ENCODE data around the gene POLRMT. TPM values are rescaled to one million over a fixed set of nuclear protein-coding genes. Genes with fewer than 3 reads are reported as not detected.
A peak's percentile ranks its signal among the peaks of the same experiment; 100 is the strongest.

POLRMT gene
- total RNA-seq, 1 experiment from 2014 or later, result 104 TPM

- DNase-seq, result peak; percentile 72
- H3K4me2 ChIP-seq (ENCODE audit: insufficient read depth, insufficient read length, low read length), result peak overlapping the region; percentile 81
- no peak overlapping the region for H4K8ac ChIP-seq (replicated peaks; ENCODE audit: insufficient read length, low read depth, low read length)
- no peaks in the 10 kb centered on the region for H3K27me3 ChIP-seq (ENCODE audit: insufficient read depth, low read length)
- H3K9ac ChIP-seq (ENCODE audit: extremely low read depth, insufficient read length, low read length), result peak overlapping the region; percentile 61
- H2BK15ac ChIP-seq (ENCODE audit: low read depth, low read length), result no peak overlapping the region
- no peak for TF ChIP-seq CTCF (conservative IDR thresholded peaks at IDR 0.05)
- H3K56ac ChIP-seq (ENCODE audit: insufficient read length, low read depth, low read length), result no peak overlapping the region
- Mint-ChIP-seq H3K4me3 (peak overlapping the region; percentile 72 to 88), H3K4me1 (peaks cover 23 to 37% of the 10 kb centered on the region in 2 experiments), H3K9me3 (peaks cover 13% of the 10 kb centered on the region in 2 experiments), H3K27me3 (ENCODE audit: low read depth) (peaks cover 19% of the 10 kb centered on the region), H3K27ac (peak overlapping the region; percentile 86 to 97 (median 92); a peak in 6 of 7 replicates), H3K36me3 (ENCODE audit: insufficient read depth in 1 of 3, low read depth in 3 of 3) (peaks cover 7 to 18% (median 12%) of the 10 kb centered on the region in 3 experiments)
- no peak overlapping the region for H4K91ac ChIP-seq (ENCODE audit: insufficient read length, low read depth, low read length)
- H4K20me1 ChIP-seq (ENCODE audit: control insufficient read depth, insufficient read depth, insufficient read length), result no peaks in the 10 kb centered on the region
- H3K79me1 ChIP-seq (ENCODE audit: insufficient read depth, low read depth, low read length, poor library complexity, severe bottlenecking), result peaks cover 3% of the 10 kb centered on the region
- no peak overlapping the region for H3T11ph ChIP-seq (ENCODE audit: low read length)
- no peak overlapping the region for H2BK20ac ChIP-seq (ENCODE audit: low read depth, low read length, poor library complexity, severe bottlenecking)
- WGBS (ENCODE audit: extremely low coverage, insufficient read length, low lambda C conversion rate), result no CpG with 5 or more reads among the region's 45 CpGs
- H3K4ac ChIP-seq (ENCODE audit: low read depth, low read length), result no peak overlapping the region
- peak overlapping the region; percentile 85 for H3K18ac ChIP-seq (ENCODE audit: insufficient read length, low read depth, low read length)
- peaks cover 30% of the 10 kb centered on the region for H3K79me2 ChIP-seq (ENCODE audit: insufficient read depth, low read length)
- H2AFZ ChIP-seq (ENCODE audit: low read length), result no peak overlapping the region
- no peaks in the 10 kb centered on the region; the same call in 1 of the 2 replicates for H3K4me1 ChIP-seq (ENCODE audit: insufficient read depth, low read length)
- H2BK12ac ChIP-seq (ENCODE audit: insufficient read length, low read depth, low read length), result no peak overlapping the region
- peak overlapping the region; percentile 37 for H3K27ac ChIP-seq (ENCODE audit: insufficient read length, low read depth, low read length)
- H3K23me2 ChIP-seq (ENCODE audit: insufficient read length, low read depth, low read length, poor library complexity, severe bottlenecking), result peaks cover 15% of the 10 kb centered on the region
- H2BK120ac ChIP-seq (ENCODE audit: low read depth, low read length, poor library complexity, severe bottlenecking), result peak overlapping the region; percentile 15
- no peak overlapping the region for H2AK5ac ChIP-seq (ENCODE audit: insufficient read length, low read length)
- H3K9me3 ChIP-seq (ENCODE audit: control insufficient read depth, low read depth, low read length), result no peaks in the 10 kb centered on the region
- H2BK5ac ChIP-seq (ENCODE audit: insufficient read length, low read length), result no peak overlapping the region
- H4K5ac ChIP-seq (ENCODE audit: insufficient read length, low read depth, low read length), result no peak overlapping the region
- peak overlapping the region; percentile 84 for H3K14ac ChIP-seq (ENCODE audit: insufficient read depth, low read length)
- H3K23ac ChIP-seq (ENCODE audit: insufficient read length, low read depth, low read length), result no peak overlapping the region
Measured at GRCh38 chr19:570937-571565, 62.3 kb downstream of the POLRMT start.
